A673 (cell line): ENCODE data around the gene ZFP92. TPM values are rescaled to one million over a fixed set of nuclear protein-coding genes. Genes with fewer than 3 reads are reported as not detected.

Experiments used
- BruUV-seq: library from RNA; stranded (reverse); fragments of 400-500 nt; replicated peaks from 2 replicates; lab custom pipeline; 2021; lab: Mats Ljungman, UMichigan
- CTCF ChIA-PET: fragments of 300-600 bp; sonication (Branson Sonifier 250); formaldehyde crosslinking; loops from one replicate; lab custom pipeline; 2022; ENCODE audit warnings: antibody characterized with exemption; lab: Charles Lee
- POLR2A ChIA-PET: fragments of 300-600 bp; sonication (Branson Sonifier 250); formaldehyde crosslinking; loops from one replicate; lab custom pipeline; 2022; ENCODE audit warnings: antibody characterized with exemption; ENCODE audit not compliant: low non-redundant PET; lab: Charles Lee
- DNase-seq: peaks from one replicate; pipeline ENCODE4 v3.0.0-alpha.2; 2015; ENCODE audit warnings: low spot score
- H3K27ac ChIP-seq: fragments of 200-600 bp; sonication (generic); 2 replicates; pipeline ENCODE4 v1.5.1; 2016; ENCODE audit warnings: mixed run types, low read depth, mild to moderate bottlenecking, mixed read lengths, antibody characterized with exemption, low read length; ENCODE audit not compliant: poor library complexity, severe bottlenecking
- H3K27me3 ChIP-seq: fragments of 200-600 bp; sonication (generic); replicated peaks from 2 replicates; pipeline ENCODE4 v1.6.1; 2017; ENCODE audit warnings: mixed run types, low read depth, mild to moderate bottlenecking, mixed read lengths, antibody characterized with exemption, low read length; ENCODE audit not compliant: insufficient read depth, poor library complexity
- H3K36me3 ChIP-seq: fragments of 200-600 bp; sonication (generic); 2 replicates; pipeline ENCODE4 v1.6.1; 2016; ENCODE audit warnings: mixed run types, mild to moderate bottlenecking, mixed read lengths, antibody characterized with exemption, low read length; ENCODE audit not compliant: insufficient read depth, poor library complexity, severe bottlenecking
- H3K4me1 ChIP-seq: fragments of 200-600 bp; sonication (generic); 2 replicates; pipeline ENCODE4 v1.6.1; 2017; ENCODE audit warnings: mixed run types, mild to moderate bottlenecking, mixed read lengths, antibody characterized with exemption, low read length; ENCODE audit not compliant: insufficient read depth, poor library complexity, severe bottlenecking
- H3K4me3 ChIP-seq: fragments of 200-600 bp; sonication (generic); 2 replicates; pipeline ENCODE4 v1.5.1; 2016; ENCODE audit warnings: low read depth, mixed run types, mild to moderate bottlenecking, mixed read lengths, low read length; ENCODE audit not compliant: poor library complexity, severe bottlenecking
- H3K9me3 ChIP-seq: fragments of 200-600 bp; sonication (generic); 2 replicates; pipeline ENCODE4 v1.6.1; 2016; ENCODE audit warnings: mixed run types, low read depth, mild to moderate bottlenecking, mixed read lengths, antibody characterized with exemption, low read length; ENCODE audit not compliant: poor library complexity, severe bottlenecking
- EZH2 ChIP-seq: fragments of 200-600 bp; sonication (generic); IDR thresholded peaks from 2 replicates; pipeline ENCODE4 v1.6.1; 2017; ENCODE audit warnings: borderline replicate concordance, low read depth, mild to moderate bottlenecking, mixed read lengths, antibody characterized with exemption, low read length; ENCODE audit not compliant: poor library complexity, severe bottlenecking
- intact Hi-C: fragments of 100-400 bp; cut with micrococcal nuclease; formaldehyde crosslinking; loops from one replicate; pipeline ENCODE4 v1.10.0; 2022; ENCODE audit not compliant: unreplicated experiment
- total RNA-seq: library from RNA; stranded (reverse); gene quantifications from 2 replicates; pipeline ENCODE4 v1.2.3, GENCODE V29; 2021
- TF ChIP-seq, protein P1 (sequence below): fragments of 300-800, 200-600 bp; sonication (generic); conservative IDR thresholded peaks from 2 replicates; pipeline ENCODE4 v1.5.1; 2017; ENCODE audit warnings: low read depth, mild to moderate bottlenecking, antibody characterized with exemption, low read length, moderate library complexity, mixed read lengths

The ZFP92 gene
- total RNA-seq, 1 experiment from 2014 or later, result 0.41 TPM

- ChIA-PET CTCF (no interaction called here), POLR2A (no interaction called here)
- DNase-seq, result no peak
- peak overlapping the region; percentile 42 for H3K4me3 ChIP-seq
- no TSS peak for BruUV-seq
- intact Hi-C loops, result no loop called here
- TF ChIP-seq, protein P1, sequence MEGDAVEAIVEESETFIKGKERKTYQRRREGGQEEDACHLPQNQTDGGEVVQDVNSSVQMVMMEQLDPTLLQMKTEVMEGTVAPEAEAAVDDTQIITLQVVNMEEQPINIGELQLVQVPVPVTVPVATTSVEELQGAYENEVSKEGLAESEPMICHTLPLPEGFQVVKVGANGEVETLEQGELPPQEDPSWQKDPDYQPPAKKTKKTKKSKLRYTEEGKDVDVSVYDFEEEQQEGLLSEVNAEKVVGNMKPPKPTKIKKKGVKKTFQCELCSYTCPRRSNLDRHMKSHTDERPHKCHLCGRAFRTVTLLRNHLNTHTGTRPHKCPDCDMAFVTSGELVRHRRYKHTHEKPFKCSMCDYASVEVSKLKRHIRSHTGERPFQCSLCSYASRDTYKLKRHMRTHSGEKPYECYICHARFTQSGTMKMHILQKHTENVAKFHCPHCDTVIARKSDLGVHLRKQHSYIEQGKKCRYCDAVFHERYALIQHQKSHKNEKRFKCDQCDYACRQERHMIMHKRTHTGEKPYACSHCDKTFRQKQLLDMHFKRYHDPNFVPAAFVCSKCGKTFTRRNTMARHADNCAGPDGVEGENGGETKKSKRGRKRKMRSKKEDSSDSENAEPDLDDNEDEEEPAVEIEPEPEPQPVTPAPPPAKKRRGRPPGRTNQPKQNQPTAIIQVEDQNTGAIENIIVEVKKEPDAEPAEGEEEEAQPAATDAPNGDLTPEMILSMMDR, result no peak
- no peak for TF ChIP-seq EZH2
- H3K4me1 ChIP-seq, result no peaks in the 10 kb centered on the region
- no peaks in the 10 kb centered on the region for H3K36me3 ChIP-seq
- H3K27ac ChIP-seq, result no peak overlapping the region
- no peaks in the 10 kb centered on the region for H3K27me3 ChIP-seq
- H3K9me3 ChIP-seq, result no peaks in the 10 kb centered on the region
Measured at GRCh38 chrX:153410888-153411254, 401 bp upstream of the ZFP92 start.

GRCh38 chrX:153411988-153412574, 809 bp downstream of the ZFP92 start:
- no peaks in the 10 kb centered on the region for H3K36me3 ChIP-seq
- CTCF ChIA-PET, result no interaction called here
- H3K4me1 ChIP-seq, result no peaks in the 10 kb centered on the region
- H3K4me3 ChIP-seq, result peak overlapping the region; percentile 42
- POLR2A ChIA-PET, result no interaction called here
- H3K27me3 ChIP-seq, result no peaks in the 10 kb centered on the region
- H3K9me3 ChIP-seq, result no peaks in the 10 kb centered on the region
- intact Hi-C loops, result no loop called here
- no TSS peak for BruUV-seq
- H3K27ac ChIP-seq, result no peak overlapping the region
- TF ChIP-seq EZH2, result no peak
- TF ChIP-seq, protein P1, result no peak
- DNase-seq, result no peak

DNA sequence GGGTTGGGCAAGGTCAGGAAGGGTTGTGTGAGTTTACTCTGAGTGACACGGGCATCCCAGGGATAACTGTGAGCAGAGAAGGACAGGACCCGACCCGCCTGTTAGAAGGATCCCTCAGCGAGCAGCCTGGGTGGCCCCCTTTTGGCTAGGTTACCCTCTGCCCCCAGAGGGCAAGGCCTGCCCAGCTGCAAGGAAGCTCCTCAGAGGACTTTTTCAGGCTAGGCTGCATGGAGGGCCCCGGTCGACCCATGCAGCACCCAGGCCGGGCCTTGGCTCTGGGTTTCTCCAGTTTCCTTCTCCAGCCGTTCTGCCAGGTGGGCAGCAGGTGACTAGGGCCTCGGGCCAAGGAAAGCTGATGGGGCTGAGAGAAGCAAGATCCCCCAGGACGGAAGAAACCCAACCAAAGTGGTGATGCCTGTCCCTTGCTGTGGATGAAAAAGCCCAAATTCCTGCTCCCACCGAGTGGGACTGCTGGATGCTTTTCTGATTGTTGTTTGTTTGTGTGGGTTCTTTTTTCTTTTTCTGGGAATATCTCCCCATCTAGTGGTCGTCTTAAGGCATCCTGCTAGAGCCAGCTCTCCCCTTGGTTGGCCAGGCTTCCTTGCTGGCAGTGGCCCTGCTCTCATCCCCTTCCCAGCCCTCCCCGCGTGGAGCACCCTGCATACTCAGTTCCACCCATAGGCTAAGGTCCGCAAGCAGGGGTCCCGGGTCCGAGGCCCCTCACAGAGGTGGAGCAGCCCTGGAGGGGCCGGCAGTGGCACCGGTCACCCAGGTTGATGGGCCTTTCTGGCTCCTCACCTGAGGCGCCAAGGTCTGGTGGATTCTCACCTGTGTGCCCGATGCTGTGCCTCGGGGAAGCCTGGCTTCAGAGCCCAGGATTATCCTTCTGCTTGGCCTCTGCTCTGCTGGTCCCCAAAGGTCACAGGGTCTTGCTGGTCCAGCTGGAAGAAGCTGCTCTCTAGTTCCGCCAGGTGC, 1.8 kb downstream of the ZFP92 start:
- Histone ChIP-seq H3K27ac (no peak overlapping the region), H3K9me3 (no peaks in the 10 kb centered on the region), H3K36me3 (no peaks in the 10 kb centered on the region), H3K4me3 (no peak overlapping the region), H3K4me1 (no peaks in the 10 kb centered on the region), H3K27me3 (no peaks in the 10 kb centered on the region)
- TF ChIP-seq EZH2, result no peak
- TF ChIP-seq, protein P1, result peak; percentile 32; the same call in 1 of the 2 replicates
- intact Hi-C loops, result no loop called here
- ChIA-PET POLR2A (no interaction called here), CTCF (no interaction called here)
- BruUV-seq, result no TSS peak
- peak; percentile 17 for DNase-seq
